Measurements from ENCODE around the gene RBM20. TPM values are rescaled to one million over a fixed set of nuclear protein-coding genes. Genes with fewer than 3 reads are reported as not detected.

RBM20 gene
- total RNA-seq, 2 experiments from 2014 or later, result 0.38 to 0.72 TPM

- no peaks in the 10 kb centered on the region for H3K9me3 Mint-ChIP-seq
- TF ChIP-seq, protein P1, sequence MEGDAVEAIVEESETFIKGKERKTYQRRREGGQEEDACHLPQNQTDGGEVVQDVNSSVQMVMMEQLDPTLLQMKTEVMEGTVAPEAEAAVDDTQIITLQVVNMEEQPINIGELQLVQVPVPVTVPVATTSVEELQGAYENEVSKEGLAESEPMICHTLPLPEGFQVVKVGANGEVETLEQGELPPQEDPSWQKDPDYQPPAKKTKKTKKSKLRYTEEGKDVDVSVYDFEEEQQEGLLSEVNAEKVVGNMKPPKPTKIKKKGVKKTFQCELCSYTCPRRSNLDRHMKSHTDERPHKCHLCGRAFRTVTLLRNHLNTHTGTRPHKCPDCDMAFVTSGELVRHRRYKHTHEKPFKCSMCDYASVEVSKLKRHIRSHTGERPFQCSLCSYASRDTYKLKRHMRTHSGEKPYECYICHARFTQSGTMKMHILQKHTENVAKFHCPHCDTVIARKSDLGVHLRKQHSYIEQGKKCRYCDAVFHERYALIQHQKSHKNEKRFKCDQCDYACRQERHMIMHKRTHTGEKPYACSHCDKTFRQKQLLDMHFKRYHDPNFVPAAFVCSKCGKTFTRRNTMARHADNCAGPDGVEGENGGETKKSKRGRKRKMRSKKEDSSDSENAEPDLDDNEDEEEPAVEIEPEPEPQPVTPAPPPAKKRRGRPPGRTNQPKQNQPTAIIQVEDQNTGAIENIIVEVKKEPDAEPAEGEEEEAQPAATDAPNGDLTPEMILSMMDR (IDR thresholded peaks at IDR 0.05), result no peak
- ChIA-PET POLR2A (interaction anchor here (0.6 to 1.8 kb wide), 6 partner anchors 10 to 109 kb away, joined by 3 to 6 read pairs (median 4); no protein-coding TSS in a partner anchor), CTCF (interaction anchor here (0.8 to 3.1 kb wide), 24 partner anchors 10 to 101 kb away, joined by 3 to 24 read pairs (median 7); partner anchors contain the start of gene PDCD4)
- peaks cover 49% of the 10 kb centered on the region for H3K4me1 Mint-ChIP-seq (ENCODE audit: low read depth)
- ATAC-seq (peak; percentile 65), DNase-seq (peak; percentile 78)
- H3K4me3 Mint-ChIP-seq, result peak overlapping the region; percentile 13
- H3K27me3 Mint-ChIP-seq, result no peaks in the 10 kb centered on the region
- peak overlapping the region; percentile 81 for H3K27ac Mint-ChIP-seq
- H3K36me3 Mint-ChIP-seq (ENCODE audit: low read depth), result peaks cover 2% of the 10 kb centered on the region
- intact Hi-C loops (cut with micrococcal nuclease), result loop anchor here (5.0 kb wide), 1 partner anchor 55 kb away; no protein-coding TSS in a partner anchor
These were observed 158.6 kb downstream of the RBM20 start for GRCh38 chr10:110802551-110803238.

DNA sequence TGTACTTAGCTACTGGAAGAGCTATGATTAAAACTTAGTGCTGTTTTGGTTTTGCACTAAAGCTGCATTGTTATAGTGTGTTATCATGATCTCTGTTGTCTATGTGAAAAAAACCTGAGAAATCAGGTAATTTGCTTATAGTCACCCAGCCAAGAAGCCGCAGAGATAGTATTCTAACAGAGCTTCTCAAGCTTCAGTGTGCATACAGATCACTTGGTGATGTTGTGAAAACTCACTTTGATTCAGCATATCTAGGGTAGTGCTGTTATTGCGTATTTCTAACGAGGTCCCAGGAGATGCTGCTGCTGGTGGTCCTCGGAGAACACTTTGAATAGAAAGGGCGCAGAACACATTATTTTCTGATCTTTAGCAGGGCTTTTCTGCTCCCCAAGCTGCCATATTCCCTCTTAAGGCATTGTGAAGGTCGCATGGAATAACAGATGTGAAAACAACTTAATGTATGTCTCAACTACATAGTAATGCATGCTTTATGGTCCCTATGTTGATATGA lies 159.2 kb downstream of the RBM20 start:
- ATAC-seq, result no peak
- no peak for DNase-seq
- H3K9me3 Mint-ChIP-seq, result no peaks in the 10 kb centered on the region

DNA sequence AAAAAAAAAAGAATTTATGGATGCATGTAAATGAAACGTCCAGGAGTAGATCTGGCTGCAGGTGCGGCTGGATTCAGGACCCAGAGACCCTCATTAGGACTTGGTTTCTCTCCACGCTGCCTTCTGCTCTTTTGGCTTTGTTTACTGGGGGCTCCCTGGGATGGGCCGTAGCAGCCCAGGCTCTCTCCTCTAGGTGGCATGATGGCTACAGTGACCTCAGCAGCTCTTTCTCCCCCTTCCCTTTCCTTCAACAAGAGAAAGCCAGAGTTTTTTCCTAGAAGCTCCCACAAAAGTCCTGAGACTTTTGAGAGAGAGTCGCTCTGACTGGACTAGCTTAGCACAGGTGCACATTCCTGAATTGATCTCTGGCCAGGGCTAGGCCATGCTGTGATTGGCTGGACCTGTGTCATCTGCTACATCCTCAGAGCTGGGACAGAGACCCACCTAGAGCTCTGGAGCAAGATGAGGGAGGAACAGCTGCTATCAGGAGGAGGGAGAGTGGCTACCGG lies 159.7 kb downstream of the RBM20 start:
- peak overlapping the region; percentile 9 for H3K4me3 Mint-ChIP-seq
- ChIA-PET CTCF (interaction anchor here (0.6 to 3.1 kb wide), 31 partner anchors 8 to 195 kb away, joined by 3 to 24 read pairs (median 6); no protein-coding TSS in a partner anchor), POLR2A (interaction anchor here (0.7 to 1.8 kb wide), 8 partner anchors 9 to 115 kb away, joined by 3 to 6 read pairs (median 4); partner anchors contain the start of genes BBIP1 and SHOC2)
- H3K36me3 Mint-ChIP-seq (ENCODE audit: low read depth), result peaks cover 2% of the 10 kb centered on the region
- DNase-seq (peak; percentile 67), ATAC-seq (peak; percentile 75)
- H3K9me3 Mint-ChIP-seq, result no peaks in the 10 kb centered on the region
- H3K4me1 Mint-ChIP-seq (ENCODE audit: low read depth), result peaks cover 44% of the 10 kb centered on the region
- H3K27me3 Mint-ChIP-seq, result no peaks in the 10 kb centered on the region
- peak overlapping the region; percentile 79 for H3K27ac Mint-ChIP-seq
- TF ChIP-seq, protein P1 (IDR thresholded peaks at IDR 0.05), result peak; percentile 62
- intact Hi-C loops (cut with micrococcal nuclease), result loop anchor here (1.0 to 5.0 kb wide), 2 partner anchors 53 to 89 kb away; no protein-coding TSS in a partner anchor

More for the DNA sequence above, 159.2 kb downstream of the RBM20 start:
- ChIA-PET CTCF (interaction anchor here (0.6 to 3.1 kb wide), 29 partner anchors 9 to 195 kb away, joined by 3 to 24 read pairs (median 6); partner anchors contain the start of gene PDCD4), POLR2A (interaction anchor here (0.6 to 1.8 kb wide), 9 partner anchors 10 to 116 kb away, joined by 3 to 6 read pairs (median 4); partner anchors contain the start of genes BBIP1 and SHOC2)
- Mint-ChIP-seq H3K27me3 (no peaks in the 10 kb centered on the region), H3K4me1 (ENCODE audit: low read depth) (peaks cover 46% of the 10 kb centered on the region), H3K27ac (peak overlapping the region; percentile 81), H3K4me3 (no peak overlapping the region), H3K36me3 (ENCODE audit: low read depth) (peaks cover 2% of the 10 kb centered on the region)
- TF ChIP-seq, protein P1 (IDR thresholded peaks at IDR 0.05), result no peak
- intact Hi-C loops (cut with micrococcal nuclease), result loop anchor here (5.0 kb wide), 1 partner anchor 54 kb away; no protein-coding TSS in a partner anchor

DNA sequence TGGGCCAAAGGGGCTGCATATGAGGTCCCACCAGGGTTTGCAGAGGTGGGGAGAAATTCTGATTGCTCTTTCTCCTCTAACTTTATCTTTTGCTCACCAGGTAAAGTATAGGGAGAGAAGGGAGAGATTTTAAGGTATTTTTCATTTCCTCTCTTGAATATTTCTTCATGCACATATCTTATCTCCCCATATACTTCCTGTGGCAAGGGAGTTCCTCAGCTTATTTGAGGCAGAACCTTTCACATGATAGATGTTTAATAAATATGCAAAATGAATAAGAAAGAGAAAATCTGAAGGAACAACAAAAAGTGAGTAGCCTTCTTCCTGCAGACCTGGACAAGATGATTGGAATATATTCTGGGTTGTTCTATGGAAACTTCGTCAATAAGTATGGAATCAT lies 160.2 kb downstream of the RBM20 start:
- CTCF ChIA-PET, result interaction anchor here (0.6 to 3.1 kb wide), 28 partner anchors 11 to 196 kb away, joined by 3 to 24 read pairs (median 6); no protein-coding TSS in a partner anchor
- TF ChIP-seq, protein P1 (IDR thresholded peaks at IDR 0.05), result no peak
- ATAC-seq, result no peak
- peak overlapping the region; percentile 79 for H3K27ac Mint-ChIP-seq
- H3K4me1 Mint-ChIP-seq (ENCODE audit: low read depth), result peaks cover 44% of the 10 kb centered on the region
- peaks cover 2% of the 10 kb centered on the region for H3K36me3 Mint-ChIP-seq (ENCODE audit: low read depth)
- H3K9me3 Mint-ChIP-seq, result no peaks in the 10 kb centered on the region
- H3K27me3 Mint-ChIP-seq, result no peaks in the 10 kb centered on the region
- no peak overlapping the region for H3K4me3 Mint-ChIP-seq
- intact Hi-C loops (cut with micrococcal nuclease), result loop anchor here (1.0 to 5.0 kb wide), 2 partner anchors 53 to 89 kb away; no protein-coding TSS in a partner anchor
- POLR2A ChIA-PET, result interaction anchor here (0.7 to 1.8 kb wide), 6 partner anchors 13 to 115 kb away, joined by 4 to 6 read pairs (median 4); partner anchors contain the start of genes BBIP1 and SHOC2
- no peak for DNase-seq
